HG02610 (cell line): ENCODE data around the gene PSMB8.
A peak's percentile ranks its signal among the peaks of the same experiment; 100 is the strongest.

Experiments used
- ATAC-seq: cut with Tn5 transposase; IDR thresholded peaks from one replicate; pipeline ENCODE4 v1.9.1; 2021; ENCODE audit warnings: mild to moderate bottlenecking, moderate library complexity; ENCODE audit not compliant: unreplicated experiment

The PSMB8 gene

GRCh38 chr6:32857156-32857891 lies 13.5 kb upstream of the PSMB8 start:
- ATAC-seq: no peak

GRCh38 chr6:32855467-32856174 lies 11.8 kb upstream of the PSMB8 start:
- ATAC-seq: no peak

- peak; percentile 12 for ATAC-seq
Observed at GRCh38 chr6:32854376-32855178, 10.7 kb upstream of the PSMB8 start.

GRCh38 chr6:32853541-32854375 lies 9.9 kb upstream of the PSMB8 start, which contains the start of the genes PSMB9 and TAP1:
PSMB9 (plus strand) TSS chr6:32854192; CDS start chr6:32854230, 38 bp downstream.
TAP1 (minus strand) TSS chr6:32853704; CDS start chr6:32853636, 68 bp downstream.
- ATAC-seq: peak; percentile 79

- peak; percentile 31 for ATAC-seq
Observed at GRCh38 chr6:32852844-32853540, 9.1 kb upstream of the PSMB8 start.

- no peak for ATAC-seq
Observed at GRCh38 chr6:32852018-32852843, 8.4 kb upstream of the PSMB8 start.

- ATAC-seq: no peak
Observed at GRCh38 chr6:32851025-32851424, 7.2 kb upstream of the PSMB8 start.

GRCh38 chr6:32849126-32849525 lies 5.3 kb upstream of the PSMB8 start:
- ATAC-seq: no peak

- no peak for ATAC-seq
Observed at GRCh38 chr6:32847795-32848194, 3.9 kb upstream of the PSMB8 start.

- no peak for ATAC-seq
Observed at GRCh38 chr6:32847004-32847403, 3.2 kb upstream of the PSMB8 start.

- no peak for ATAC-seq
Observed at GRCh38 chr6:32845384-32845884, 1.6 kb upstream of the PSMB8 start.

GRCh38 chr6:32844839-32845383 lies 1.1 kb upstream of the PSMB8 start:
- ATAC-seq: no peak

GRCh38 chr6:32843331-32843978 lies 392 bp downstream of the PSMB8 start:
- ATAC-seq: no peak

- ATAC-seq: no peak
Observed at GRCh38 chr6:32842690-32843089, 1.2 kb downstream of the PSMB8 start.

- no peak for ATAC-seq
Observed at GRCh38 chr6:32842021-32842650, 1.7 kb downstream of the PSMB8 start.

- no peak for ATAC-seq
Observed at GRCh38 chr6:32840604-32841246, 3.1 kb downstream of the PSMB8 start.

- ATAC-seq: no peak
Observed at GRCh38 chr6:32839356-32839755, 4.5 kb downstream of the PSMB8 start.
